NB4 (cell line): ENCODE measurements around the gene FHIT.

Experiments used
- DNase-seq: peaks from one replicate; pipeline ENCODE4 v3.0.0; 2010; ENCODE audit warnings: low read depth
- H3K4me3 ChIP-seq: one replicate; pipeline ENCODE4 v1.5.1; 2011; ENCODE audit warnings: mild to moderate bottlenecking, low read depth, low read length, moderate library complexity
- CTCF ChIP-seq: IDR thresholded peaks from one replicate; pipeline ENCODE4 v1.5.1; 2012; ENCODE audit warnings: low read depth, low read length
- MYC ChIP-seq: IDR thresholded peaks from 2 replicates; pipeline ENCODE4 v1.6.1; 2011; ENCODE audit warnings: low read depth, low read length
- POLR2A ChIP-seq: IDR thresholded peaks from 2 replicates; pipeline ENCODE4 v1.6.1; 2011; ENCODE audit warnings: mild to moderate bottlenecking; ENCODE audit not compliant: insufficient read length; ENCODE audit errors: extremely low read depth
- TF ChIP-seq, protein P1 (sequence below): IDR thresholded peaks from 2 replicates; pipeline ENCODE4 v1.6.1; 2011; ENCODE audit warnings: low read depth, low read length

Gene FHIT

DNA sequence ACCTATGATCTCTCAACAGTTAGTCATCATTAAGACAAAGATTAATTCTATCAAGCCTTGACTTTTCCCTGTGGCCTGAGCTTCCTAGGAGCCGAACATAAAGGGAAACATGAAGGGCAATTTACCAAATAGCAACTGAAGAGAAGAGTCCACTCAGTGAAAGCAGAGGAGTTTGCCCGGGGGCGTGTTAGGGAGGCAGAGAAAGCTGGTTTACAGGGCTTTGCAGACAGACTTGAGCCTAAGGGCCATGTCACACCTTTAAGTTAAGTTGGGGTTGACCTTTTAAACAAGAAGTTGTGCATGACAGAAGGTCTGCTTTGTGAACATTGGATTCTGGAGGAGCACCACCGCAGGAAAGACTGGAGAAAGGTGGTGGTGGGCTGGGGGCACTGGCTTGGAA lies 1499.6 kb downstream of the FHIT start:
- no peak for DNase-seq

GRCh38 chr3:59750391-59750790 lies 1500.9 kb downstream of the FHIT start:
- no peak overlapping the region for H3K4me3 ChIP-seq
- no peak for DNase-seq

More for the DNA sequence above, 1499.6 kb downstream of the FHIT start:
- H3K4me3 ChIP-seq, result no peak overlapping the region
- TF ChIP-seq MYC, result no peak
- no peak for TF ChIP-seq POLR2A
- no peak for TF ChIP-seq CTCF
- TF ChIP-seq, protein P1, sequence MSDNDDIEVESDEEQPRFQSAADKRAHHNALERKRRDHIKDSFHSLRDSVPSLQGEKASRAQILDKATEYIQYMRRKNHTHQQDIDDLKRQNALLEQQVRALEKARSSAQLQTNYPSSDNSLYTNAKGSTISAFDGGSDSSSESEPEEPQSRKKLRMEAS, result no peak

GRCh38 chr3:59749291-59749690 lies 1502.0 kb downstream of the FHIT start:
- H3K4me3 ChIP-seq, result no peak overlapping the region
- TF ChIP-seq CTCF (no peak), MYC (no peak), POLR2A (no peak)
- TF ChIP-seq, protein P1, result no peak
- DNase-seq, result no peak

More at GRCh38 chr3:59750391-59750790, 1500.9 kb downstream of the FHIT start:
- no peak for TF ChIP-seq POLR2A
- TF ChIP-seq MYC, result no peak
- TF ChIP-seq, protein P1, result no peak
- no peak for TF ChIP-seq CTCF

DNA sequence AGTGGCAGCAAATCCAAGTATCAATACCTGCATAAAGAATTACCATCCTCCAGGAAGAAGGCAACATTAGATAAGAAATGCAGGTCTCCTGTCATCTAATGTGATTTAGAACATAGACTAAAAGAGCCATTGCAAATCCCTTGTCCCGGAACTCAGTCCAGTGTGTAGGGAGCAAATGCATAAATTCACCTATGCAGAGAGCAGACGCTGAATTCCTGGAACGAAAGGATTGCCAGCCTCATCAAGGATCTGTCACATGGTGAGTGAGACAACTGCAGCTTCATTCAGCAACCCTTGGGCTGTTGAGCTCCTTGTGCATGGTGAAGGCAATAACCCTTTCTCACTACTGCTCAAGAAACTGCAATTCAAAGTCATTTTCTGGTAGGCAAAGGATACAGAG lies 1504.7 kb downstream of the FHIT start:
- H3K4me3 ChIP-seq, result no peak overlapping the region
- no peak for DNase-seq
- TF ChIP-seq CTCF (no peak), MYC (no peak), POLR2A (no peak)
- TF ChIP-seq, protein P1, result no peak

GRCh38 chr3:59737241-59737640 lies 1514.0 kb downstream of the FHIT start:
- no peak for DNase-seq
- TF ChIP-seq, protein P1, result no peak
- TF ChIP-seq MYC (no peak), POLR2A (no peak), CTCF (no peak)
- H3K4me3 ChIP-seq, result no peak overlapping the region

DNA sequence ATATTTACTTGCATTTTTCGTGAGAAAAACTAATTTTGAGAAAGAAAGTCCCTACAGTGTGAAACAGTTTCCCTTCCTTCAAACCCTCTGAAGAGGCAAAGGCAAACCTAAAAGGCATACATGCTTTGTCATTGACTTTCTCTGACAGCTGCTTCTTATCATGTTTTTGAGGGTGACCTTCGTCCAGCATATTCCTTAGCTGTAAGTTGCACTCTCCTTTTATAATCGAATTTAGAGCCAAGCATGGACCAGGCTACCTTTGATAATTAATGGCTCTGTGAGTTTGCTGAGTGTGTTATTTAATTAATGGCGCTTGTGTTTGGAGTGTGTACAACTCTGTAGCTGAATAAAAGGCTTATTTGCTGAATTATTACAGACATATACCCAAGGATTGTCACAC lies 1517.2 kb downstream of the FHIT start:
- no peak for DNase-seq
- H3K4me3 ChIP-seq, result no peak overlapping the region
- TF ChIP-seq, protein P1, result no peak
- TF ChIP-seq CTCF (no peak), POLR2A (no peak), MYC (no peak)
